ENCODE data around the gene CDH12. TPM values are rescaled to one million over a fixed set of nuclear protein-coding genes. Genes with fewer than 3 reads are reported as not detected.

CDH12 gene
- total and polyA plus RNA-seq, 9 donors: 0.05 to 3.4 (median 0.28) TPM; not detected in 4

DNA sequence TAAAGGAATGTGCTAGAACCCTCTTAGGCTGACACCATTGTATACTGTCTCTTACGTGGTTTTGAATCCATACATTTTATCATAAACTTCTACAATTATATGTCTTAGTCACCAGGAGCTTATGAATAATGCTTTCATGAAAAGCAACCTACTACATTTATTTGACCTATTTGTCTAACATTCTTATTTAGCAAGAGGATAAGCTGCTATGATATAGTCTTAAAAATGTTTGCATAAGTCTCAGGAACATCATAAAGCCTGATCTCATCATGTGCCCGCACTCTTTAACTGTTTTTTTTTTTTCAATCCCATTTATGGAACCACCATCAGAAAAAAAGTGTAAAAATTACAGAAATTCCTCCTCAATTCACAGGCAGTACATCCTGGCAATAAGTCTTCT, 59.7 kb downstream of the CDH12 start:
- no peaks in the 10 kb centered on the region for H3K36me3 ChIP-seq
- H3K27me3 ChIP-seq: no peaks in the 10 kb centered on the region
- no peak overlapping the region for H3K27ac ChIP-seq
- TF ChIP-seq, protein P1, sequence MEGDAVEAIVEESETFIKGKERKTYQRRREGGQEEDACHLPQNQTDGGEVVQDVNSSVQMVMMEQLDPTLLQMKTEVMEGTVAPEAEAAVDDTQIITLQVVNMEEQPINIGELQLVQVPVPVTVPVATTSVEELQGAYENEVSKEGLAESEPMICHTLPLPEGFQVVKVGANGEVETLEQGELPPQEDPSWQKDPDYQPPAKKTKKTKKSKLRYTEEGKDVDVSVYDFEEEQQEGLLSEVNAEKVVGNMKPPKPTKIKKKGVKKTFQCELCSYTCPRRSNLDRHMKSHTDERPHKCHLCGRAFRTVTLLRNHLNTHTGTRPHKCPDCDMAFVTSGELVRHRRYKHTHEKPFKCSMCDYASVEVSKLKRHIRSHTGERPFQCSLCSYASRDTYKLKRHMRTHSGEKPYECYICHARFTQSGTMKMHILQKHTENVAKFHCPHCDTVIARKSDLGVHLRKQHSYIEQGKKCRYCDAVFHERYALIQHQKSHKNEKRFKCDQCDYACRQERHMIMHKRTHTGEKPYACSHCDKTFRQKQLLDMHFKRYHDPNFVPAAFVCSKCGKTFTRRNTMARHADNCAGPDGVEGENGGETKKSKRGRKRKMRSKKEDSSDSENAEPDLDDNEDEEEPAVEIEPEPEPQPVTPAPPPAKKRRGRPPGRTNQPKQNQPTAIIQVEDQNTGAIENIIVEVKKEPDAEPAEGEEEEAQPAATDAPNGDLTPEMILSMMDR (IDR thresholded peaks at IDR 0.05): no peak
- no peak for TF ChIP-seq EP300 (IDR thresholded peaks at IDR 0.05)
- TF ChIP-seq POLR2A (IDR thresholded peaks at IDR 0.05): no peak
- DNase-seq: no peak
- no peaks in the 10 kb centered on the region for H3K9me3 ChIP-seq
- H3K4me1 ChIP-seq (ENCODE audit: insufficient read depth): no peaks in the 10 kb centered on the region
- intact Hi-C loops (cut with DNase I): no loop called here
- 81 to 84% (median 84%) methylated on average over 2 of the region's 2 CpGs for WGBS, 3 donors
- no peak overlapping the region for H3K4me3 ChIP-seq

DNA sequence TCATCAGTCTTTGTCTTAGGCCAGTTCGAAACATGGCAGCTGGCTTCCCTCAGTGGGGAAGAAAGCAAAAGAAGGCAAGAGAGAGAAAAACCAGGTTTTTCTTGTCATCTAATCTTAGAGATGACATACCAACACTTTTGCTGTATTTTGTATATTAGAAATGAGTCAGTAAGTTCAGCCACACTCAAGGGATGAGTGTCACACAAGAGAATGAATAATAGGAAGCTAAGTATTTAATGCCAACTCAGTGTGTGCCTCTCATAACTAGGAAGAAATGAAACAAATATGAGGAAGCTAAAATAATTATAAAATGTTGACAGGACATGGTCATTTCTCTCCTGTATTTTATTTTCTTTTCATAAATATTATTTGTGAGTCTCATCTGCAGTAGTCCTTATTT, 65.3 kb downstream of the CDH12 start:
- Histone ChIP-seq H3K36me3 (no peaks in the 10 kb centered on the region), H3K4me3 (no peak overlapping the region), H3K9me3 (no peaks in the 10 kb centered on the region), H3K4me1 (ENCODE audit: insufficient read depth) (no peaks in the 10 kb centered on the region), H3K27me3 (no peaks in the 10 kb centered on the region), H3K27ac (no peak overlapping the region)
- TF ChIP-seq, protein P1 (IDR thresholded peaks at IDR 0.05): no peak
- no peak for TF ChIP-seq EP300 (IDR thresholded peaks at IDR 0.05)
- TF ChIP-seq POLR2A (IDR thresholded peaks at IDR 0.05): no peak
- intact Hi-C loops (cut with DNase I): no loop called here
- 54 to 79% (median 71%) methylated on average over 1 of the region's 1 CpG for WGBS, 3 donors
- DNase-seq: no peak

DNA sequence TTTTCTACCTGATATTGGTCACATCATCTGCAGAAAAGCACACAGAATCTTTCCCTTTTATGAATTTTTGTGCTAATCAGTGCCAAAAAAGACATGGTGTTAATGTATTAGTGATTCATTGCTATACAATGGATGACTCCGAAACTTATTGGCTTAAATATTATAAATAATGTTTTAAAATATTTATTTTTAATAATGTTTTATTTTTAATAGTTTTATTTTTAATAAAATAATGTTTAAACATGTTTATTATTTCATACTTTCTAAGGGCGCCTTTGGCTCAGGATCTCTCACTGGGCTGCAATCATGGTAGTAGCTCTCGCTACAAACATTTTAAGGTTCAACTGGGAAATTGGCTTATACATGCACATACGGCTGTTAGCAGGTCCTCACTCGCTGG, 65.7 kb downstream of the CDH12 start:
- intact Hi-C loops (cut with DNase I): no loop called here
- no peak overlapping the region for H3K4me3 ChIP-seq

DNA sequence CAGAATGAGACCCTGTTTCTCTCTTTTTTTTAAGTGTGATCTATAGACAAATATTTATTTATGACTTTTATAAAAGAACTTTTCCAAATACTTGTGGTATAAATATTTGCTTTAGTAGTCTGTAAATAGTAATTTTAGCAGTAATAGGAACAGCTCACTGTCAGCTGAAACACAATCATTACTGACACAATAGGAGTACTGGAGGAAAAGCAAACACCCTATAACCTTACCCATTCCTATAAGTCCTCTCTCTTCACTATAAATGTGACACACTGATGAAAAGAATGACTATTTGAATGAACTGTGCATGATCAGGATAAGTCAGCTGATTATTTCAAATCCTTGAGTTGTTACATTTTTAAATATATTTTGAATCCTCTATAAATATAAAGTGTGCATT, 72.4 kb downstream of the CDH12 start:
- Histone ChIP-seq H3K27ac (no peak overlapping the region), H3K36me3 (no peaks in the 10 kb centered on the region), H3K4me3 (no peak overlapping the region), H3K9me3 (no peaks in the 10 kb centered on the region), H3K27me3 (no peaks in the 10 kb centered on the region), H3K4me1 (ENCODE audit: insufficient read depth) (no peaks in the 10 kb centered on the region)
- intact Hi-C loops (cut with DNase I): no loop called here
- TF ChIP-seq, protein P1 (IDR thresholded peaks at IDR 0.05): no peak
- no peak for TF ChIP-seq POLR2A (IDR thresholded peaks at IDR 0.05)
- no peak for TF ChIP-seq EP300 (IDR thresholded peaks at IDR 0.05)
- no peak for DNase-seq

More for the DNA sequence above, 65.7 kb downstream of the CDH12 start:
- TF ChIP-seq POLR2A (IDR thresholded peaks at IDR 0.05) (no peak), EP300 (IDR thresholded peaks at IDR 0.05) (no peak)
- TF ChIP-seq, protein P1 (IDR thresholded peaks at IDR 0.05): no peak
- no peak for DNase-seq
- Histone ChIP-seq H3K9me3 (no peaks in the 10 kb centered on the region), H3K4me1 (ENCODE audit: insufficient read depth) (no peaks in the 10 kb centered on the region), H3K27ac (no peak overlapping the region), H3K36me3 (no peaks in the 10 kb centered on the region), H3K27me3 (no peaks in the 10 kb centered on the region)
- 73 to 76% (median 75%) methylated on average over 5 of the region's 5 CpGs for WGBS, 3 donors

DNA sequence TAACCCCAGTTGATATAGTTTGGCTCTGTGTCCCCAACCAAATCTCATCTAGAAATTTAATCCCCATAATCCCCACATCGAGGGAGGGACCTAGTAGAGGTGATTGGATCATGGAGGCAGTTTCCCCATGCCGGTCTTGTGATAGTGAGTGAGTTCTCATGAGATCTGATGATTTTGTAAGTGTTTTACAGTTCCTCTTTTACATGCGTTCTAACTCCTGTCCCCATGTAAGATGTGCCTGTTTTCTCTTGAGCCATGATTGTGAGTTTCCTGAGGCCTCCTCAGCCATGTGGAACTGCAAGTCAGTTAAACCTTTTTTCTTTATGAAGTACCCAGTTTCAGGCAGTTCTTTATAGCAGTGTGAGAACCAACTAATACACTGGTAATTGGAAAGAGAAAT, 73.6 kb downstream of the CDH12 start:
- no peak for TF ChIP-seq POLR2A (IDR thresholded peaks at IDR 0.05)
- TF ChIP-seq EP300 (IDR thresholded peaks at IDR 0.05): no peak
- TF ChIP-seq, protein P1 (IDR thresholded peaks at IDR 0.05): no peak
- H3K27me3 ChIP-seq: no peaks in the 10 kb centered on the region
- no peaks in the 10 kb centered on the region for H3K9me3 ChIP-seq
- no peak overlapping the region for H3K27ac ChIP-seq
- no peaks in the 10 kb centered on the region for H3K36me3 ChIP-seq
- WGBS, 3 donors: 80 to 86% (median 86%) methylated on average over 3 of the region's 3 CpGs
- H3K4me3 ChIP-seq: no peak overlapping the region
- intact Hi-C loops (cut with DNase I): no loop called here
- no peaks in the 10 kb centered on the region for H3K4me1 ChIP-seq (ENCODE audit: insufficient read depth)
- DNase-seq: no peak

Measured in ovary (tissue), 9 donors.